ENCODE data around the gene MARK1. TPM values are rescaled to one million over a fixed set of nuclear protein-coding genes. Genes with fewer than 3 reads are reported as not detected.

Gene MARK1
- total and polyA plus RNA-seq, 9 donors = 6.5 to 15.3 (median 11.7) TPM

- peaks cover 16% of the 10 kb centered on the region for H3K27me3 ChIP-seq (ENCODE audit: control insufficient read depth, insufficient read depth, low read length)
- H3K4me1 ChIP-seq (ENCODE audit: control insufficient read depth, insufficient read depth, low read length) = peaks cover 6% of the 10 kb centered on the region
- DNase-seq = peak; percentile 77
- H3K36me3 ChIP-seq (ENCODE audit: control insufficient read depth, insufficient read depth, low read length) = no peaks in the 10 kb centered on the region
- peak overlapping the region; percentile 78 for H3K4me3 ChIP-seq (ENCODE audit: low read length)
- WGBS (ENCODE audit: insufficient coverage) = under 1% methylated on average over 21 of the region's 23 CpGs
- no peaks in the 10 kb centered on the region for H3K9me3 ChIP-seq (replicated peaks; ENCODE audit: control insufficient read depth, low read depth, low read length)
- peak overlapping the region; percentile 93 for H3K27ac ChIP-seq (ENCODE audit: low read length)
Measured at GRCh38 chr1:220527279-220527907, 543 bp upstream of the MARK1 start.

- peaks cover 2% of the 10 kb centered on the region for H3K9me3 ChIP-seq (replicated peaks; ENCODE audit: control insufficient read depth, low read depth, low read length)
- under 1% methylated on average over 34 of the region's 55 CpGs for WGBS (ENCODE audit: insufficient coverage)
- peaks cover 6% of the 10 kb centered on the region for H3K4me1 ChIP-seq (ENCODE audit: control insufficient read depth, insufficient read depth, low read length)
- H3K36me3 ChIP-seq (ENCODE audit: control insufficient read depth, insufficient read depth, low read length) = no peaks in the 10 kb centered on the region
- H3K4me3 ChIP-seq (ENCODE audit: low read length) = peak overlapping the region; percentile 78
- H3K27ac ChIP-seq (ENCODE audit: low read length) = peak overlapping the region; percentile 92
- DNase-seq = peak; percentile 57
- peaks cover 14% of the 10 kb centered on the region for H3K27me3 ChIP-seq (ENCODE audit: control insufficient read depth, insufficient read depth, low read length)
Measured at GRCh38 chr1:220528679-220529501, 954 bp downstream of the MARK1 start.

GRCh38 chr1:220529521-220530020, 1.6 kb downstream of the MARK1 start:
- Histone ChIP-seq H3K27ac (ENCODE audit: low read length) (peak overlapping the region; percentile 92), H3K27me3 (ENCODE audit: control insufficient read depth, insufficient read depth, low read length) (peaks cover 14% of the 10 kb centered on the region)
- peak; percentile 38 for DNase-seq

GRCh38 chr1:220533504-220534109, 5.7 kb downstream of the MARK1 start:
- Histone ChIP-seq H3K27ac (ENCODE audit: low read length) (no peak overlapping the region), H3K27me3 (ENCODE audit: control insufficient read depth, insufficient read depth, low read length) (peaks cover 7% of the 10 kb centered on the region), H3K9me3 (replicated peaks; ENCODE audit: control insufficient read depth, low read depth, low read length) (peaks cover 5% of the 10 kb centered on the region), H3K4me1 (ENCODE audit: control insufficient read depth, insufficient read depth, low read length) (no peaks in the 10 kb centered on the region), H3K4me3 (ENCODE audit: low read length) (no peak overlapping the region), H3K36me3 (ENCODE audit: control insufficient read depth, insufficient read depth, low read length) (no peaks in the 10 kb centered on the region)
- no peak for DNase-seq
- WGBS (ENCODE audit: insufficient coverage) = no CpG with 5 or more reads among the region's 2 CpGs

More at GRCh38 chr1:220529521-220530020, 1.6 kb downstream of the MARK1 start:
- Histone ChIP-seq H3K4me3 (ENCODE audit: low read length) (peak overlapping the region; percentile 78), H3K9me3 (replicated peaks; ENCODE audit: control insufficient read depth, low read depth, low read length) (peaks cover 2% of the 10 kb centered on the region), H3K4me1 (ENCODE audit: control insufficient read depth, insufficient read depth, low read length) (peaks cover 6% of the 10 kb centered on the region), H3K36me3 (ENCODE audit: control insufficient read depth, insufficient read depth, low read length) (no peaks in the 10 kb centered on the region)
- 20% methylated on average over 1 of the region's 6 CpGs for WGBS (ENCODE audit: insufficient coverage)

GRCh38 chr1:220544901-220545303, 17.0 kb downstream of the MARK1 start:
- no peaks in the 10 kb centered on the region for H3K27me3 ChIP-seq (ENCODE audit: control insufficient read depth, insufficient read depth, low read length)
- no peaks in the 10 kb centered on the region for H3K9me3 ChIP-seq (replicated peaks; ENCODE audit: control insufficient read depth, low read depth, low read length)
- no peak for DNase-seq
- H3K4me1 ChIP-seq (ENCODE audit: control insufficient read depth, insufficient read depth, low read length) = no peaks in the 10 kb centered on the region
- no peak overlapping the region for H3K27ac ChIP-seq (ENCODE audit: low read length)
- H3K4me3 ChIP-seq (ENCODE audit: low read length) = no peak overlapping the region
- WGBS (ENCODE audit: insufficient coverage) = 77% methylated on average over 3 of the region's 3 CpGs
- no peaks in the 10 kb centered on the region for H3K36me3 ChIP-seq (ENCODE audit: control insufficient read depth, insufficient read depth, low read length)

- Histone ChIP-seq H3K36me3 (ENCODE audit: control insufficient read depth, insufficient read depth, low read length) (no peaks in the 10 kb centered on the region), H3K9me3 (replicated peaks; ENCODE audit: control insufficient read depth, low read depth, low read length) (no peaks in the 10 kb centered on the region), H3K4me1 (ENCODE audit: control insufficient read depth, insufficient read depth, low read length) (peaks cover 4% of the 10 kb centered on the region), H3K27ac (ENCODE audit: low read length) (no peak overlapping the region), H3K27me3 (ENCODE audit: control insufficient read depth, insufficient read depth, low read length) (no peaks in the 10 kb centered on the region), H3K4me3 (ENCODE audit: low read length) (no peak overlapping the region)
- peak; percentile 23 for DNase-seq
- WGBS (ENCODE audit: insufficient coverage) = 85% methylated on average over 3 of the region's 6 CpGs
Measured at GRCh38 chr1:220550811-220551399, 23.0 kb downstream of the MARK1 start.

- Histone ChIP-seq H3K36me3 (ENCODE audit: control insufficient read depth, insufficient read depth, low read length) (no peaks in the 10 kb centered on the region), H3K27ac (ENCODE audit: low read length) (no peak overlapping the region), H3K4me1 (ENCODE audit: control insufficient read depth, insufficient read depth, low read length) (peaks cover 4% of the 10 kb centered on the region), H3K9me3 (replicated peaks; ENCODE audit: control insufficient read depth, low read depth, low read length) (no peaks in the 10 kb centered on the region), H3K27me3 (ENCODE audit: control insufficient read depth, insufficient read depth, low read length) (no peaks in the 10 kb centered on the region), H3K4me3 (ENCODE audit: low read length) (no peak overlapping the region)
- 71% methylated on average over 1 of the region's 2 CpGs for WGBS (ENCODE audit: insufficient coverage)
- DNase-seq = no peak
Measured at GRCh38 chr1:220551718-220552117, 23.8 kb downstream of the MARK1 start.

- Histone ChIP-seq H3K27me3 (ENCODE audit: control insufficient read depth, insufficient read depth, low read length) (no peaks in the 10 kb centered on the region), H3K4me3 (ENCODE audit: low read length) (no peak overlapping the region), H3K9me3 (replicated peaks; ENCODE audit: control insufficient read depth, low read depth, low read length) (no peaks in the 10 kb centered on the region), H3K4me1 (ENCODE audit: control insufficient read depth, insufficient read depth, low read length) (peaks cover 4% of the 10 kb centered on the region), H3K36me3 (ENCODE audit: control insufficient read depth, insufficient read depth, low read length) (no peaks in the 10 kb centered on the region), H3K27ac (ENCODE audit: low read length) (no peak overlapping the region)
- no CpG with 5 or more reads among the region's 1 CpG for WGBS (ENCODE audit: insufficient coverage)
- DNase-seq = no peak
Measured at GRCh38 chr1:220552672-220553260, 24.8 kb downstream of the MARK1 start.

GRCh38 chr1:220556641-220557040, 28.7 kb downstream of the MARK1 start:
- no peak for DNase-seq
- H3K27ac ChIP-seq (ENCODE audit: low read length) = no peak overlapping the region
- H3K4me1 ChIP-seq (ENCODE audit: control insufficient read depth, insufficient read depth, low read length) = no peaks in the 10 kb centered on the region
- no peaks in the 10 kb centered on the region for H3K9me3 ChIP-seq (replicated peaks; ENCODE audit: control insufficient read depth, low read depth, low read length)
- H3K36me3 ChIP-seq (ENCODE audit: control insufficient read depth, insufficient read depth, low read length) = no peaks in the 10 kb centered on the region
- no peak overlapping the region for H3K4me3 ChIP-seq (ENCODE audit: low read length)
- H3K27me3 ChIP-seq (ENCODE audit: control insufficient read depth, insufficient read depth, low read length) = no peaks in the 10 kb centered on the region
